ENCODE measurements around the gene CTDNEP1. TPM values are rescaled to one million over a fixed set of nuclear protein-coding genes. Genes with fewer than 3 reads are reported as not detected.

The CTDNEP1 gene
- total RNA-seq, 2 experiments from 2014 or later: 158 to 203 TPM

DNA sequence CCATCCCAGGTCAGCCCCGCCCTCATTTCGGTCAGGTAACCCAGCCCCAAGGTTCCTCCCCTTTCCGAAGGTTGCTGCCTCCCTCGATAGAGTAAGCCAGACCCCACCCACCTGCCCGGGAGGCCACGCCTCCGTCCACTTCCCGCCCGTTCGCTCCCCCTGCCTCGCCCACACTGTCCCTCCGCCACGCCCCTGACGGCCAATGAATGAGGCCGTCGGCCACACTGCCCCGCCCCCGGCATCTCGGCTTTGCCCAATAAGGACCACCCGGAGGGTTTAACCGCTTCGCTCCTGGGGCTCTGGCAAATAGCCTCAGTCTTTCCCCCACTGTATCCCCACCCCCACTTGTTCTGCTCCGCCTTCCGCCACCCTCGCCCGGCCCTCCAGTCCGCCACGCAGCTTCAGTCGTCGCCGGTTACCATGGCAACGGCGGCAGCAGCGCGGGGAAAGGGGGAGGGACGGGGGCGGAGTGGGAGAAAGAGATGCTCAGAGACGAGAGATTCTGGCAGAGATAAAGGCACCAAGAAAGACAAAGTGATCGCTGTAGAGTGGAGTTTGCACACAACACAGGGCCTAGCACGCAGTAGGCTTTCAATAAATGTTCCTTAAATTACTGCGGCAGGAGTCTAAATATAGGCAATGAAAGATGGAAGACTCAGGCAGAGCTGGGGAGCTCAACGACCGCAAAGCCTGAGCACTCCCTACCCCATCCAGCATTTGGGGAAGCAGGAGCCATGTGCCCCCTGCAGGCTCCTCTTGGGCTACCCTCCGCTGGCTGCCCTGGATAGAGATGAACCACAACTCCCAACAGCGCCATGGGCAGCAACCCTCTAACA, 37.0 kb downstream of the CTDNEP1 start:
- CTCF ChIA-PET: interaction anchor here (0.6 to 1.8 kb wide), 4 partner anchors 10 to 169 kb away, joined by 3 to 7 read pairs (median 3); partner anchors contain the start of gene GABARAP
- peaks cover 71% of the 10 kb centered on the region for H3K4me1 Mint-ChIP-seq

DNA sequence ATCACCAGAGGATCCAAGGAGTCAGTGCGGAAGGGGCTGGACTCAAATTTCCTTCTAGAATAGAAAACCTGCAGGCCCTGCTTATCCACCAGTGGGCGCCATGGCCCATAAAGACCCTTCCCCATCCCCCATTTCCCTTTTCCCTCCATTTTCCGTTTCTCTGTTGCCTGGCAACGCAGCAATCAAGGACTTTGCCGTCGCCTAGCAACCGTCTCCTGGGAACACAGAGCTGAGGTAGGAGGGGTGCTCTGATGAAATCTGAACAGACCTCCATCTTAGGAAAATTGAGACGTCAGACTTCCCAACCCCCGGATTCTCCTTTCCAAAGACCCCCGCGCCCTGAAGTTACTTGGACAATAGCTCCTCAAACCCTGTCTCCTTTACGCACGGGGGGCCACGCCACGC, 37.6 kb downstream of the CTDNEP1 start:
- ATAC-seq (peak; percentile 0), DNase-seq (peak; percentile 79)
- H3K4me3 Mint-ChIP-seq: peak overlapping the region; percentile 81
- no peaks in the 10 kb centered on the region for H3K36me3 Mint-ChIP-seq (ENCODE audit: low read depth)
- no peaks in the 10 kb centered on the region for H3K9me3 Mint-ChIP-seq (ENCODE audit: low read depth)
- peak overlapping the region; percentile 93 for H3K27ac Mint-ChIP-seq
- CTCF ChIA-PET: interaction anchor here (0.8 to 1.8 kb wide), 3 partner anchors 21 to 168 kb away, joined by 3 to 7 read pairs (median 3); partner anchors contain the start of gene GABARAP
- peaks cover 65% of the 10 kb centered on the region for H3K4me1 Mint-ChIP-seq
- POLR2A ChIA-PET: interaction anchor here (0.5 kb wide), 1 partner anchor 43 kb away, joined by 4 read pairs; no protein-coding TSS in a partner anchor
- H3K27me3 Mint-ChIP-seq: peaks cover 7% of the 10 kb centered on the region
- intact Hi-C loops (cut with DNase I, micrococcal nuclease): loop anchor here (1.0 to 10.0 kb wide), 16 partner anchors 9 to 569 kb away; partner anchors contain the start of genes DVL2 (in 2 of the 2), ELP5 (in 2 of the 2), PHF23 (in 2 of the 2) and EIF5A (in 1 of the 2)

More for the DNA sequence above, 37.0 kb downstream of the CTDNEP1 start:
- DNase-seq (peak; percentile 100), ATAC-seq (peak; percentile 82)
- peak overlapping the region; percentile 81 for H3K4me3 Mint-ChIP-seq
- peaks cover 7% of the 10 kb centered on the region for H3K27me3 Mint-ChIP-seq
- H3K9me3 Mint-ChIP-seq (ENCODE audit: low read depth): no peaks in the 10 kb centered on the region
- H3K36me3 Mint-ChIP-seq (ENCODE audit: low read depth): no peaks in the 10 kb centered on the region
- POLR2A ChIA-PET: interaction anchor here (0.5 to 0.6 kb wide), 2 partner anchors 42 to 1773 kb away, joined by 4 read pairs; no protein-coding TSS in a partner anchor
- H3K27ac Mint-ChIP-seq: peak overlapping the region; percentile 93
- intact Hi-C loops (cut with DNase I, micrococcal nuclease): loop anchor here (1.0 to 10.0 kb wide), 16 partner anchors 9 to 570 kb away; partner anchors contain the start of genes DVL2 (in 2 of the 2), ELP5 (in 2 of the 2), PHF23 (in 2 of the 2) and EIF5A (in 1 of the 2)

DNA sequence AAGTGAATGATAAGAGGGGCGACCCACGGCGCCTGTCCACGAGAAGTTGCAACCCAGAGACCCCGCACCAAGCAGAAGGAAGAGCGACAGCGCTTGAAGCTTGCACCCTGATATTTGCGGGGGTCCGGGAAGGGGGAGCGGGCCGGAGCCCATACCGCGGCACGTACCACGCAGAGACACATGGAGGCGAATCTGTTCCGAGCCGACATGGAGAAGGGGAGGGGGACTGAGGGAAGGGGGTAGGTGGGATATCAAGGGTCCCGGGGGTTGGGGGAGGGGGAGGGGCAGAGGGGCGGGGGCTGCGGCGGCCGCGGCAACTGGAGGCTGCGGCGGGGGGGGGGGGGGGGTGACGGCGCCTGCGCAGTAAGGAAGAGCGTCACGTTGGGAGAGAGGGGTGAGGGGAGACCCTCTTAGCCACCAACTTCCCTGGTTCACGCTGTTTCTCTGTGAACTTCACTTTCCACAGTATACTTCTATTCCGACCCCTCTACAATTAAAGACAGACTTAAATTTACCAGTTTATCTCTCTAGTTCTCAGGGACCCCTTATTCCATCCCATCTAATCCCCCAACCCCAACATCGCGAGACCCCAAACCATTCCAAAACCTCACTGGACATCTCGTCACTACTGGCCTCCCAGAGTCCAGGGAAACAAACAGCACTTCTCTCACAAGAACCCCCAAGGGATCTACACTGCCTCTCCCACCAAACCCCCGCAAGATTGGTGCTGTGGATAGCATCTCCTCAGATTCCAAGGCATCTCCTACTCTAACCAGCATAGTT, 39.9 kb downstream of the CTDNEP1 start:
- H3K4me1 Mint-ChIP-seq: peaks cover 48% of the 10 kb centered on the region
- H3K27me3 Mint-ChIP-seq: peaks cover 7% of the 10 kb centered on the region
- intact Hi-C loops (cut with DNase I, micrococcal nuclease): loop anchor here in 1 of 2 experiments (10.0 kb wide), 1 partner anchor 567 kb away; the partner anchor contains the start of genes KIAA0753 and TXNDC17
- no peak overlapping the region for H3K27ac Mint-ChIP-seq
- POLR2A ChIA-PET: no interaction called here
- no peak for ATAC-seq
- DNase-seq: no peak
- H3K9me3 Mint-ChIP-seq (ENCODE audit: low read depth): no peaks in the 10 kb centered on the region
- CTCF ChIA-PET: no interaction called here
- H3K4me3 Mint-ChIP-seq: peak overlapping the region; percentile 20
- no peaks in the 10 kb centered on the region for H3K36me3 Mint-ChIP-seq (ENCODE audit: low read depth)

DNA sequence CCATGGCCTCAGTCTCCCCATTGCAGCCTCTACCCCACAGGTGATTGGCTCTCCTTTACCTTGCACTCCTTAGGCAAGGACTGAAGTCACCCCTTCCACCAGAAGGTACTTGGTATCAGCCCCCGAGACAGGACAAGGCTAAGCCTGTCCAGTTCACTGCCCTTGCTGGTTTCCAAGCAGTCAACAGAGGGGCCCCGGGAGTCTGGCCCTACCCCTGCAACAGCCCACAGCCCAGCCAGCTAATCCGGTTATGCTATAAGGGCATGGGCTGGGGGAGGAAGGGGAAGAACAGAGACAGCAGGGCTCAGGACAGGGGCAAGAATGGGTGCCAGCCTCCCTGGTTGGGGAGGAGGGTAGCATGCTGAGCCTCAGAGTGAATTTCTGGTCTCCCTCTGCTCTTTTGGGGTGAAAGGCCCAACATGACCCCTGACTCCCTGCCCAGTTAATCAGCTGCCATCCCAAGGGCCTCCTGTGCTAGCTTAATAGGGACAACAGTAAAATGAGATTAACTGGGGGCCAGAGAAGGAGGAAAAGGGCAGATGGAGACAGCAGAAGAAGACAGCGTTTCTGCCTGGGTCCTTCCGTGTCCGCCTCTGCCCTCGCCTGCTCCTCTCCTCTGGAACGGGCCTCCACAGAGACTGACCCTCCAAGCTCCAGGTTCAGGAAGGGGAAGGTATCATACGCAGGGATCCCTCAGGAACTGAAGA, 42.6 kb downstream of the CTDNEP1 start:
- Mint-ChIP-seq H3K27me3 (peaks cover 7% of the 10 kb centered on the region), H3K36me3 (ENCODE audit: low read depth) (no peaks in the 10 kb centered on the region), H3K9me3 (ENCODE audit: low read depth) (no peaks in the 10 kb centered on the region), H3K27ac (no peak overlapping the region), H3K4me3 (no peak overlapping the region), H3K4me1 (peaks cover 42% of the 10 kb centered on the region)
- DNase-seq: no peak
- POLR2A ChIA-PET: no interaction called here
- intact Hi-C loops (cut with DNase I, micrococcal nuclease): no loop called here
- CTCF ChIA-PET: no interaction called here
- no peak for ATAC-seq

DNA sequence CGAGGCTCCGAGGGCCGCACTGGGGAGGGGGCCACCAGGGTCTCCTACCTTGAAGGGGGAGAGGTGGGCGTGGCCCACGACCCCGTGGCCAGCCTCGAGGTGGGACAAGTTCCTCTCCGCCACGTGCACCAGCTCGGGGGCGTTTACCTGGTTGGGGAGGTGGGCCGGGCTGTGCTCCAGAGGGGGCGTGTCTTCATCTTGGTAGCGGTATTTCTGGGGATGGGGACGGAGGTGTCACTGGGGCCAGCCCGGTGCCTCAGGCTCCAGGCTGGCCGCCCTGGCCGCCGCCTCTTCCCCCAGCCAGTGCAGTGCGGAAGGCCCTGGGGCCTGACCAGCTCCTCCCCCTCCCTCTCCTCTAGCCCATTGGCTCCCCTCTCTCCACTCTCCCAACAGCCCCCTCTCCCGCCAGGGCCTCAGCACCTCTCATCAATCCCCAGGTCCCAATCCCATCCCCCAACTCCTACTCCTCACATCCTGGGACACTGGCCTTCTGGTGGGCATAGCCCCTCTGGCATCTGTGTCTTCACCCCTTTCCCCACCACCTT, 43.4 kb downstream of the CTDNEP1 start:
- intact Hi-C loops (cut with DNase I, micrococcal nuclease): no loop called here
- CTCF ChIA-PET: no interaction called here
- H3K27me3 Mint-ChIP-seq: peaks cover 7% of the 10 kb centered on the region
- DNase-seq (no peak), ATAC-seq (no peak)
- no peaks in the 10 kb centered on the region for H3K36me3 Mint-ChIP-seq (ENCODE audit: low read depth)
- H3K9me3 Mint-ChIP-seq (ENCODE audit: low read depth): no peaks in the 10 kb centered on the region
- POLR2A ChIA-PET: no interaction called here
- H3K4me3 Mint-ChIP-seq: no peak overlapping the region
- no peak overlapping the region for H3K27ac Mint-ChIP-seq
- H3K4me1 Mint-ChIP-seq: peaks cover 38% of the 10 kb centered on the region

DNA sequence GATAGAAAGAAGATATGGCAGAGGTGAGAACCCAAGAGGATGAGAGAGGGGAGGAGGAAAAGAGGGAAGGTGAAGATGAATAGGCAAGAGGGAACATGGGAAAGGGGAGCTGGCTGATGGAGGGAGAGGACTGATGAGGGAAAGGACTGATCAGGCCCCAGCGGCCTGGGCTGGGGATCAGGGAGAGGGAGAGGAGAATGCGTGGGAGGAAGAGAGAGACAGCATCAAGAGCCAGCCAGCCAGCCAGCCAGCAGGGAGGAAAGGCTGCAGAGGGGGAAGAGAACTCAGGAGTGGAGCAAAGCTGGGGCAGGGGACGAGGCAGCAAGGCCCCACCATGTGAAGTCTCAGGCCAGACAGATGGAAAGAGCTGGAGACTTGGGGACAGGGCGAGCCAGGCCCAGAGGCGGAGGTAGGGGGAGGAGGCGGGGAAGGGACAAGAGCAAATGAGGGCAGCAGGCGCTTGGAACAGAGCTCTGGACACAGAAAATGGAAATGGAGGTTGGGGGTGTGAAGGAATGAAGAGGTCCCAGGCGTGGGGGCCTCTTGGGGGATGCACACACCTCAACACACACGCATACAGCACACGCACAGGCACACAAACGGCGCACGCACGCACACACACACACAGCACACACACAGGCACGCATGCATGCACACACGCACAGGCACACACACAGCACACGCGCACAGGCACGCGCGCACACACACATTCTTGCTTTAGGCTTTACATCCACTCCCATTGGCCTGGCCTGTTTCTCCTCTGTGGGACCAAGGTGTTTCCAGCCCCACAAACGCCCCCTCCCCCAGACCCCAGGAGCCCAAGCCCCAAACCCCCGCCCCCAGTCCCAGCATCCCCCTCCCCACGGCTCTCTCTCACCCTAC, 44.2 kb downstream of the CTDNEP1 start:
- no peak for DNase-seq
- peaks cover 36% of the 10 kb centered on the region for H3K4me1 Mint-ChIP-seq
- no peak overlapping the region for H3K4me3 Mint-ChIP-seq
- CTCF ChIA-PET: interaction anchor here (0.5 kb wide), 1 partner anchor 116 kb away, joined by 4 read pairs; no protein-coding TSS in a partner anchor
- intact Hi-C loops (cut with DNase I, micrococcal nuclease): no loop called here
- POLR2A ChIA-PET: interaction anchor here (0.7 kb wide), 1 partner anchor 479 kb away, joined by 3 read pairs; no protein-coding TSS in a partner anchor
- no peak for ATAC-seq
- H3K27ac Mint-ChIP-seq: no peak overlapping the region
- no peaks in the 10 kb centered on the region for H3K9me3 Mint-ChIP-seq (ENCODE audit: low read depth)
- peaks cover 7% of the 10 kb centered on the region for H3K27me3 Mint-ChIP-seq
- no peaks in the 10 kb centered on the region for H3K36me3 Mint-ChIP-seq (ENCODE audit: low read depth)

DNA sequence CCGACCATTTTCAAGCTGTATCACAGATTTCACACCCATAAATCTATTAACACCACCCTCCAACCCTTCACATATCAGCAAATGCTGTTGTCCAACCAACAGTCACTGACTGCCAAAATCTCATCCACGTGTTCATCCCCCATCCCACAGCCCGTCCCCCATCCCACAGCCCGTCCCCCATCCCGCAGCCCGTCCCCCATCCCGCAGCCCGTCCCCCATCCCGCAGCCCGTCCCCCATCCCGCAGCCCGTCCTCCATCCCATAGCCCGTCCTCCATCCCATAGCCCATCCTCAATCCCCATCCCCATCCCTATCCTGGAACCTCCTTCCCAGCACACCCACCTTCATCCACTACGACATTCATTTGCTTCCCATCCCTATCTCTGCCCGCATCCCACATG, 46.0 kb downstream of the CTDNEP1 start:
- H3K27me3 Mint-ChIP-seq: peaks cover 2% of the 10 kb centered on the region
- H3K36me3 Mint-ChIP-seq (ENCODE audit: low read depth): no peaks in the 10 kb centered on the region
- peaks cover 28% of the 10 kb centered on the region for H3K4me1 Mint-ChIP-seq
- DNase-seq (no peak), ATAC-seq (no peak)
- peak overlapping the region; percentile 75 for H3K4me3 Mint-ChIP-seq
- ChIA-PET CTCF (no interaction called here), POLR2A (no interaction called here)
- H3K9me3 Mint-ChIP-seq (ENCODE audit: low read depth): no peaks in the 10 kb centered on the region
- H3K27ac Mint-ChIP-seq: peak overlapping the region; percentile 83
- intact Hi-C loops (cut with DNase I, micrococcal nuclease): loop anchor here (1.0 kb wide), 4 partner anchors 9 to 182 kb away; partner anchors contain the start of genes BCL6B (in 1 of the 2) and PHF23 (in 1 of the 2)

DNA sequence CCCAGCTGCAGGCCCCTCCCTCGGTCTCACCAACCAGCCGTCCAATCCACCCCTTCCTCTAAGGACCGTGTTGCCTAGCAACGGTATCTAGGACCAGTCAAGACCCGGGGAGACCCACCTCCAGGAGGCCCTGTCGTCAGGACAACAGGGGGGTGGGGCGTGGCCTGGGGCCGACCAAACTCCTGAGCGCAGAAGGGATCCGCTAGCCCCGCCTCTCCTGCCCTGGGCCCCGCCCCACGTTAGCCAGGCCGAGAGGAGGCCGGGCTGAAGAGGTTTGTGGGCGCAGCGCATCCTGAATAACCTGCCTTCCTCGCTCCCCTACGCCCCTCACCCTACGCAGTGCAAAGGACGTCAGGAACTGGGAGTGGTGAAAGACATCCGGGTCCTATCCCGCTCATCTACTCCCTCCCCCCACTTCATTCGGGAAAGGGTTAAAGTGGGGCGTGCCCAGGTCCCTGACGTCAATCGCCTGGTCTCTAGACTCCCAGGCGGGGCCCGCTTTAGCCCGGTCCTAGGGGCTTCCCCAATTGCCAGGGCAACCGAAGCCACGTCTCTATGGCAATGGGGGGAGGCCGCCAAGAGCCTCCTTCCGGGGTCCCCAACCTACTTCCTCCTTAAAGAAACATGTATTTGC, 46.6 kb downstream of the CTDNEP1 start:
- DNase-seq: peak; percentile 95
- Mint-ChIP-seq H3K27ac (peak overlapping the region; percentile 83), H3K36me3 (ENCODE audit: low read depth) (no peaks in the 10 kb centered on the region), H3K9me3 (ENCODE audit: low read depth) (no peaks in the 10 kb centered on the region), H3K4me3 (peak overlapping the region; percentile 75), H3K27me3 (no peaks in the 10 kb centered on the region), H3K4me1 (peaks cover 24% of the 10 kb centered on the region)
- ChIA-PET CTCF (no interaction called here), POLR2A (interaction anchor here (0.7 kb wide), 1 partner anchor 14 kb away, joined by 5 read pairs; the partner anchor contains the start of gene DLG4)
- intact Hi-C loops (cut with DNase I, micrococcal nuclease): loop anchor here (1.0 kb wide), 4 partner anchors 9 to 182 kb away; partner anchors contain the start of genes BCL6B (in 1 of the 2) and PHF23 (in 1 of the 2)
- peak; percentile 92 for ATAC-seq

DNA sequence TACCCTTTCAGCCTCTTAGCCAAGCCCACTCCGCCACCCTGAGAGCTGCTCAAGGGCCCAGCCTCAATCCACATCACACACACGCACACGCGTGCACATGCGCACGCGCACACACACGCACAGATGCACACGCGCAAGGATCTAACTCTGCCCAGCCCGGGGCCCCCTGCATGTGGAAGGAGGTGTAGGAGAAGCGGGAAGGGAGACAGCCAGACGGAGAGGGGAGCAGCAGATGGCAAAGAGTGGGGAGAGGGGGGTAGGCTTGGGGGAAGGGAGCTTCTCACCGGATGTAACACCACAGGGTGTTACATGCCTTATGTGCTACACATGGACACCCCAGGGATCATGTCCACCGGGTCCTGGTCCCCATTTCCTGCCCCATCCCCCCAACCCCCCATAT, 47.2 kb downstream of the CTDNEP1 start:
- Mint-ChIP-seq H3K36me3 (ENCODE audit: low read depth) (no peaks in the 10 kb centered on the region), H3K4me1 (peaks cover 24% of the 10 kb centered on the region), H3K9me3 (ENCODE audit: low read depth) (no peaks in the 10 kb centered on the region), H3K27ac (peak overlapping the region; percentile 83), H3K27me3 (no peaks in the 10 kb centered on the region), H3K4me3 (peak overlapping the region; percentile 75)
- ATAC-seq: peak; percentile 6
- CTCF ChIA-PET: no interaction called here
- POLR2A ChIA-PET: interaction anchor here (0.5 to 0.7 kb wide), 2 partner anchors 15 to 381 kb away, joined by 3 to 5 read pairs; partner anchors contain the start of gene DLG4
- intact Hi-C loops (cut with DNase I, micrococcal nuclease): no loop called here
- no peak for DNase-seq
